IMR-90 (cell line): ENCODE results near the gene GALR2. TPM values are rescaled to one million over a fixed set of nuclear protein-coding genes. Genes with fewer than 3 reads are reported as not detected.

ENCODE experiments used
- ATAC-seq: fragments of 200-7000 bp; cut with Tn5 transposase; 2 replicates; pipeline ENCODE4 v1.9.1; 2020; ENCODE audit warnings: low read depth, mild to moderate bottlenecking, moderate library complexity
- BruUV-seq: library from RNA; stranded (reverse); fragments of 400-500 nt; replicated peaks from 2 replicates; lab custom pipeline; 2021; lab: Mats Ljungman, UMichigan
- CTCF ChIA-PET: fragments of 300-600 bp; formaldehyde crosslinking; extraction: SDS; loops from one replicate; lab custom pipeline; 2021; ENCODE audit warnings: antibody characterized with exemption; lab: Yijun Ruan, JAX
- POLR2A ChIA-PET: fragments of 300-600 bp; sonication (Branson Sonifier 250); formaldehyde crosslinking; loops from one replicate; lab custom pipeline; 2022; ENCODE audit warnings: antibody characterized with exemption; ENCODE audit not compliant: unreplicated experiment; lab: Charles Lee
- DNase-seq: peaks from one replicate; pipeline ENCODE4 v3.0.0; 2013
- H2AFZ ChIP-seq: replicated peaks from 2 replicates; pipeline ENCODE3; 2013; ENCODE audit warnings: low read length, mild to moderate bottlenecking; ENCODE audit not compliant: poor library complexity
- H2AK5ac ChIP-seq: 2 replicates; pipeline ENCODE4 v1.6.1; 2013; ENCODE audit warnings: low read depth, low read length, inconsistent platforms
- H2AK9ac ChIP-seq: replicated peaks from 2 replicates; pipeline ENCODE3; 2013; ENCODE audit warnings: mild to moderate bottlenecking, low read depth, low read length, moderate library complexity; ENCODE audit not compliant: poor library complexity
- H2BK120ac ChIP-seq: 2 replicates; pipeline ENCODE4 v1.6.1; 2013; ENCODE audit warnings: low read depth, low read length, inconsistent platforms
- H2BK15ac ChIP-seq: 3 replicates; pipeline ENCODE4 v1.6.1; 2013; ENCODE audit warnings: low read depth, low read length, inconsistent platforms
- H2BK20ac ChIP-seq: 2 replicates; pipeline ENCODE4 v1.6.1; 2013; ENCODE audit warnings: low read depth, mild to moderate bottlenecking, inconsistent platforms, low read length, moderate library complexity
- H2BK5ac ChIP-seq: 2 replicates; pipeline ENCODE4 v1.6.1; 2013; ENCODE audit warnings: mild to moderate bottlenecking, low read depth, low read length, inconsistent platforms; ENCODE audit not compliant: poor library complexity, severe bottlenecking
- H3K14ac ChIP-seq: replicated peaks from 2 replicates; pipeline ENCODE4 v1.6.1; 2013; ENCODE audit warnings: low read depth, low read length, inconsistent platforms
- H3K18ac ChIP-seq: 2 replicates; pipeline ENCODE4 v1.6.1; 2013; ENCODE audit warnings: low read depth, low read length, control low read depth
- H3K23ac ChIP-seq: 2 replicates; pipeline ENCODE4 v1.6.1; 2013; ENCODE audit warnings: low read depth, low read length, inconsistent platforms
- H3K27ac ChIP-seq: 2 replicates; pipeline ENCODE4 v1.5.1; 2013; ENCODE audit warnings: mild to moderate bottlenecking, control low read depth, low read length; ENCODE audit not compliant: insufficient read depth
- H3K27me3 ChIP-seq: 2 replicates; pipeline ENCODE4 v1.6.1; 2013; ENCODE audit warnings: low read length; ENCODE audit not compliant: control insufficient read depth, insufficient read depth
- H3K36me3 ChIP-seq: 2 replicates; pipeline ENCODE4 v1.6.1; 2013; ENCODE audit warnings: low read length, mixed read lengths; ENCODE audit not compliant: control insufficient read depth, insufficient read depth
- H3K4ac ChIP-seq: 2 replicates; pipeline ENCODE4 v1.6.1; 2013; ENCODE audit warnings: low read depth, low read length, inconsistent platforms
- H3K4me1 ChIP-seq: 2 replicates; pipeline ENCODE4 v1.6.1; 2013; ENCODE audit warnings: low read length, mixed read lengths; ENCODE audit not compliant: control insufficient read depth, insufficient read depth
- H3K4me2 ChIP-seq: 2 replicates; pipeline ENCODE4 v1.6.1; 2013; ENCODE audit warnings: low read depth, mild to moderate bottlenecking, control low read depth, low read length, moderate library complexity
- H3K4me3 ChIP-seq: 2 replicates; pipeline ENCODE4 v1.5.1; 2013; ENCODE audit warnings: low read depth, mild to moderate bottlenecking, control low read depth, low read length, moderate library complexity; ENCODE audit not compliant: insufficient read depth
- H3K56ac ChIP-seq: 2 replicates; pipeline ENCODE4 v1.6.1; 2013; ENCODE audit warnings: low read length, inconsistent platforms; ENCODE audit not compliant: insufficient read depth; ENCODE audit errors: extremely low read depth
- H3K79me1 ChIP-seq, 2 experiments: 2 replicates each; pipeline ENCODE4 v1.6.1; 2013; ENCODE audit warnings: low read length in 2 of 2, inconsistent platforms in 1 of 2, low read depth in 1 of 2
- H3K9ac ChIP-seq: 2 replicates; pipeline ENCODE4 v1.6.1; 2013; ENCODE audit warnings: low read depth, low read length, control low read depth
- H3K9me1 ChIP-seq: 2 replicates; pipeline ENCODE4 v1.6.1; 2013; ENCODE audit warnings: low read length, inconsistent platforms; ENCODE audit not compliant: insufficient read depth
- H3K9me3 ChIP-seq: 2 replicates; pipeline ENCODE4 v1.6.1; 2013; ENCODE audit warnings: low read length; ENCODE audit not compliant: control insufficient read depth, insufficient read depth
- H4K20me1 ChIP-seq: 2 replicates; pipeline ENCODE4 v1.6.1; 2013; ENCODE audit warnings: low read length, inconsistent platforms; ENCODE audit not compliant: insufficient read depth
- H4K5ac ChIP-seq: 2 replicates; pipeline ENCODE4 v1.6.1; 2013; ENCODE audit warnings: mild to moderate bottlenecking, low read depth, low read length, control low read depth
- H4K8ac ChIP-seq, 2 experiments: 2 replicates each; pipeline ENCODE4 v1.6.1; 2013; ENCODE audit warnings: low read depth in 2 of 2, low read length in 2 of 2, control low read depth in 1 of 2, inconsistent platforms in 1 of 2
- H4K91ac ChIP-seq: 2 replicates; pipeline ENCODE4 v1.6.1; 2013; ENCODE audit warnings: low read depth, low read length, inconsistent platforms; ENCODE audit not compliant: insufficient read depth
- CEBPB ChIP-seq: IDR thresholded peaks from 2 replicates; pipeline ENCODE4 v1.6.1; 2012; ENCODE audit warnings: low read depth, low read length, improper control_type of control experiment
- CTCF ChIP-seq: conservative IDR thresholded peaks from 2 replicates; pipeline ENCODE4 v1.5.1; 2012; ENCODE audit warnings: mild to moderate bottlenecking, low read depth, low read length, improper control_type of control experiment
- USF2 ChIP-seq: fragments of 150-350 bp; IDR thresholded peaks from 2 replicates; pipeline ENCODE4 v1.6.1; 2017; ENCODE audit warnings: mild to moderate bottlenecking, antibody characterized with exemption, low read length, low read depth
- WGBS, 2 experiments: methylation state at CpG; one replicate each; pipeline versions ENCODE4 v1.1.5 to v1.1.7; 2013; ENCODE audit warnings: missing lambda C conversion rate in 2 of 2; ENCODE audit not compliant: insufficient read length in 1 of 2; ENCODE audit errors: extremely low coverage in 2 of 2; 5-methylcytosine and 5-hydroxymethylcytosine counted together
- dilution Hi-C: fragments of 300-500 bp; cut with HindIII; formaldehyde crosslinking; loops from one replicate; pipeline ENCODE4 v1.14.3; 2018; ENCODE audit warnings: low sequenced_read_pairs; ENCODE audit not compliant: unreplicated experiment
- in situ Hi-C: fragments of 300-500 bp; cut with MboI; formaldehyde crosslinking; loops from 3 replicates; pipeline ENCODE4 v1.14.3; 2019; ENCODE audit warnings: low sequenced_read_pairs, inconsistent platforms, mixed read lengths
- intact Hi-C: fragments of 100-400 bp; cut with micrococcal nuclease; formaldehyde crosslinking; loops from 2 replicates; pipeline ENCODE4 v1.10.0; 2022
- polyA plus RNA-seq, 3 experiments: library from polyadenylated mRNA; depleted of rRNA; stranded (reverse); fragments of >200 nt; gene quantifications; 2 replicates each; pipeline ENCODE4 v1.2.3, GENCODE V29; 2012; ENCODE audit warnings: low replicate concordance in 1 of 3
- total RNA-seq: library from RNA; depleted of rRNA; stranded (reverse); fragments of >200 nt; gene quantifications from 2 replicates; pipeline ENCODE4 v1.2.3, GENCODE V29; 2012
- TF ChIP-seq, protein P1 (sequence below): fragments of 150-350 bp; IDR thresholded peaks from 2 replicates; pipeline ENCODE4 v1.6.1; 2016; ENCODE audit warnings: low read depth, mild to moderate bottlenecking, low read length, moderate library complexity, borderline replicate concordance

Gene GALR2
- total and polyA plus RNA-seq, 2 of the 4 experiments (the other 2 are of a cell fraction) = 0.07 TPM; not detected in 1

DNA sequence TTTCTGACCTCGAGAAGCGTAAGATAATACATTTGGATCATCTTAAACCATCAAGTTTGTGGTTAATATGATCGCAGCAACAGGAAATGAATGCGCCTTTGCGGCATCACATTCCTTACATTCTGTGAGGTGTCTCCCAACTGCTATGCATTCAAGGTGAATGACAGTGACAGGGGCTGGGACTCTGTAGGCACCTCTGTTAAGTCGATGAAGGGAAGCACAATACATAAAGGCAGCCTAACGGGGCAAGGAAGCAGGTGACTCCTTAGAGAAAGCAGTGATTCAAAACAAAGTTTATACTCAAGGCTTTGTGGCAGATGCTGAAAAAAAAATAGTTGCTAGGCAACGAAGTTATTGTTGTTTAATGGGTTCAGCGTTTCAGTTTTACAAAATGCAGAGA lies 25.9 kb upstream of the GALR2 start:
- dilution Hi-C loops (no loop called here), intact Hi-C loops (no loop called here), in situ Hi-C loops (no loop called here)
- H2AFZ ChIP-seq = no peak overlapping the region
- H3K4me1 ChIP-seq = no peaks in the 10 kb centered on the region; the same call in 1 of the 2 replicates
- H3K9ac ChIP-seq = no peak overlapping the region
- no TSS peak for BruUV-seq
- H3K23ac ChIP-seq = no peak overlapping the region
- peaks cover 24% of the 10 kb centered on the region for H4K20me1 ChIP-seq
- no peak overlapping the region for H4K8ac ChIP-seq
- H3K9me3 ChIP-seq = no peaks in the 10 kb centered on the region
- H3K27me3 ChIP-seq = no peaks in the 10 kb centered on the region
- CTCF ChIA-PET = no interaction called here
- no peak overlapping the region for H4K5ac ChIP-seq
- H3K4me3 ChIP-seq = no peak overlapping the region
- no peak overlapping the region for H2AK9ac ChIP-seq
- H4K91ac ChIP-seq = no peak overlapping the region
- peaks cover 16% of the 10 kb centered on the region for H3K9me1 ChIP-seq
- peaks cover 11 to 63% of the 10 kb centered on the region in 2 experiments; a peak in 3 of 4 replicates for H3K79me1 ChIP-seq
- H3K56ac ChIP-seq = no peak overlapping the region
- H3K4ac ChIP-seq = no peak overlapping the region
- no peak overlapping the region for H3K18ac ChIP-seq
- H3K27ac ChIP-seq = no peak overlapping the region
- WGBS, 2 experiments = 88% methylated on average over 4 of the region's 9 CpGs; no CpG with 5 or more reads in 1 of the 2 experiments
- no peak for ATAC-seq
- peak; percentile 16 for DNase-seq
- TF ChIP-seq, protein P1, sequence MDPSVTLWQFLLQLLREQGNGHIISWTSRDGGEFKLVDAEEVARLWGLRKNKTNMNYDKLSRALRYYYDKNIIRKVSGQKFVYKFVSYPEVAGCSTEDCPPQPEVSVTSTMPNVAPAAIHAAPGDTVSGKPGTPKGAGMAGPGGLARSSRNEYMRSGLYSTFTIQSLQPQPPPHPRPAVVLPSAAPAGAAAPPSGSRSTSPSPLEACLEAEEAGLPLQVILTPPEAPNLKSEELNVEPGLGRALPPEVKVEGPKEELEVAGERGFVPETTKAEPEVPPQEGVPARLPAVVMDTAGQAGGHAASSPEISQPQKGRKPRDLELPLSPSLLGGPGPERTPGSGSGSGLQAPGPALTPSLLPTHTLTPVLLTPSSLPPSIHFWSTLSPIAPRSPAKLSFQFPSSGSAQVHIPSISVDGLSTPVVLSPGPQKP = no peak
- TF ChIP-seq CEBPB (no peak), USF2 (no peak), CTCF (no peak)
- H2BK20ac ChIP-seq = no peak overlapping the region
- H3K36me3 ChIP-seq = peaks cover 68% of the 10 kb centered on the region
- no peak overlapping the region for H2BK15ac ChIP-seq
- no peak overlapping the region for H2BK120ac ChIP-seq
- no peak overlapping the region for H3K14ac ChIP-seq
- no peak overlapping the region for H2AK5ac ChIP-seq
- H2BK5ac ChIP-seq = no peak overlapping the region
- POLR2A ChIA-PET = no interaction called here
- H3K4me2 ChIP-seq = no peak overlapping the region
